ENCODE data around the gene PDE3B. TPM values are rescaled to one million over a fixed set of nuclear protein-coding genes. Genes with fewer than 3 reads are reported as not detected.

Gene PDE3B
- total and polyA plus RNA-seq, 9 of the 15 experiments (the other 6 are each of a cell fraction or from before 2014, with no cell fraction given) = 2.3 to 22.5 (median 12.2) TPM

DNA sequence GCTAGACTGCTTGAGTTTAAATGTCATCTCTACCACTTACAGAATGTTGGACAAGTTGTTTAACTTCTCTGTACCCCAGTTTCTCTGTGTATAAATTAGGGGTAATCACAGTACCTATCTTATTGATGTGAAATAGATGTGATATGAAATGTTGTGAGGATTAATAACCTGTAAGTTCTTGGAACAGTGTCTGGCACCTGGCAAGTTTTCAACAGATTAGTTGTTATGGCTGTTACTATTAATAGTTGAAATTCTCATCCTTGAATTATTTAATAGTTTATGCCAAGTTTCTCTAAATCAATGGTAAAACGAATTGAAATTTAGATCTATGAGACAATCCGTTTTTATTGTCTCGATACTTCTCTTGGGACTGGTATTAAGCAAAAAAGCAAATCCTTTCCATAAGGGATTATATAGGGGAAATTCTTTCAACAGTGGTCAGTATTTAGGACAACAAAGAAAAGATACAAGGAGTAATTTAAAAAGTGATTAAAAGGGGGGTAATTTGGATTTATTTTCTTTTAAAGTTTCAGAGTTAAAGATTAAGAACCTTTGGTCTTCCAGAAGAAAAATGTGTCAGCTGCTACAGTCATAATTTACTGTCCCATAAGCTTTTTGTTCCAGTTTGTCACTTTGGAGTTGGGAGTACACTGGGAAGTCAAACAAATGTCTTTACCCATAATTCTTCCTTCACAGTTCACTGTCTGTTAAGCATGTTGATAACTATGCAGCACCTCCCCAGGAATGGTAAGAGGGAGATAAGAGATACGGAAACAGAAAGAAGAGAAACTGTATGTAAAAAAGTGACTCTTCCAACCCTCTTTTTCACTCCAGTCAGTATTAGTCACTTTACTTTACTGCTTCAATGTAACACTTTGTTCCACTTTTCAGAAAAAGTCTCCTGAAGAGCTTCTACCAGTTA, 13.2 kb downstream of the PDE3B start (continued):
- TF ChIP-seq, protein P1, sequence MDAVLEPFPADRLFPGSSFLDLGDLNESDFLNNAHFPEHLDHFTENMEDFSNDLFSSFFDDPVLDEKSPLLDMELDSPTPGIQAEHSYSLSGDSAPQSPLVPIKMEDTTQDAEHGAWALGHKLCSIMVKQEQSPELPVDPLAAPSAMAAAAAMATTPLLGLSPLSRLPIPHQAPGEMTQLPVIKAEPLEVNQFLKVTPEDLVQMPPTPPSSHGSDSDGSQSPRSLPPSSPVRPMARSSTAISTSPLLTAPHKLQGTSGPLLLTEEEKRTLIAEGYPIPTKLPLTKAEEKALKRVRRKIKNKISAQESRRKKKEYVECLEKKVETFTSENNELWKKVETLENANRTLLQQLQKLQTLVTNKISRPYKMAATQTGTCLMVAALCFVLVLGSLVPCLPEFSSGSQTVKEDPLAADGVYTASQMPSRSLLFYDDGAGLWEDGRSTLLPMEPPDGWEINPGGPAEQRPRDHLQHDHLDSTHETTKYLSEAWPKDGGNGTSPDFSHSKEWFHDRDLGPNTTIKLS (IDR thresholded peaks at IDR 0.05; ENCODE audit: borderline replicate concordance, low read depth) = peak; percentile 15; the same call in 1 of the 2 replicates
- no peak for TF ChIP-seq POLR2AphosphoS2 (IDR thresholded peaks at IDR 0.05; ENCODE audit: low read length)
- TF ChIP-seq GTF2E2 (tag; IDR thresholded peaks at IDR 0.05) = no peak
- no peak for TF ChIP-seq CREBBP (IDR thresholded peaks at IDR 0.05; ENCODE audit: low read depth, low read length)
- TF ChIP-seq CEBPB (tag; IDR thresholded peaks at IDR 0.05) = no peak
- peak; percentile 40 for TF ChIP-seq HMGN3 (IDR thresholded peaks at IDR 0.05; ENCODE audit: borderline replicate concordance, extremely low read depth, insufficient read length, low read depth, low read length)
- no peak; the same call in 1 of the 2 replicates for TF ChIP-seq MECOM (CRISPR knock-in tag; IDR thresholded peaks at IDR 0.05)
- TF ChIP-seq, protein P2, sequence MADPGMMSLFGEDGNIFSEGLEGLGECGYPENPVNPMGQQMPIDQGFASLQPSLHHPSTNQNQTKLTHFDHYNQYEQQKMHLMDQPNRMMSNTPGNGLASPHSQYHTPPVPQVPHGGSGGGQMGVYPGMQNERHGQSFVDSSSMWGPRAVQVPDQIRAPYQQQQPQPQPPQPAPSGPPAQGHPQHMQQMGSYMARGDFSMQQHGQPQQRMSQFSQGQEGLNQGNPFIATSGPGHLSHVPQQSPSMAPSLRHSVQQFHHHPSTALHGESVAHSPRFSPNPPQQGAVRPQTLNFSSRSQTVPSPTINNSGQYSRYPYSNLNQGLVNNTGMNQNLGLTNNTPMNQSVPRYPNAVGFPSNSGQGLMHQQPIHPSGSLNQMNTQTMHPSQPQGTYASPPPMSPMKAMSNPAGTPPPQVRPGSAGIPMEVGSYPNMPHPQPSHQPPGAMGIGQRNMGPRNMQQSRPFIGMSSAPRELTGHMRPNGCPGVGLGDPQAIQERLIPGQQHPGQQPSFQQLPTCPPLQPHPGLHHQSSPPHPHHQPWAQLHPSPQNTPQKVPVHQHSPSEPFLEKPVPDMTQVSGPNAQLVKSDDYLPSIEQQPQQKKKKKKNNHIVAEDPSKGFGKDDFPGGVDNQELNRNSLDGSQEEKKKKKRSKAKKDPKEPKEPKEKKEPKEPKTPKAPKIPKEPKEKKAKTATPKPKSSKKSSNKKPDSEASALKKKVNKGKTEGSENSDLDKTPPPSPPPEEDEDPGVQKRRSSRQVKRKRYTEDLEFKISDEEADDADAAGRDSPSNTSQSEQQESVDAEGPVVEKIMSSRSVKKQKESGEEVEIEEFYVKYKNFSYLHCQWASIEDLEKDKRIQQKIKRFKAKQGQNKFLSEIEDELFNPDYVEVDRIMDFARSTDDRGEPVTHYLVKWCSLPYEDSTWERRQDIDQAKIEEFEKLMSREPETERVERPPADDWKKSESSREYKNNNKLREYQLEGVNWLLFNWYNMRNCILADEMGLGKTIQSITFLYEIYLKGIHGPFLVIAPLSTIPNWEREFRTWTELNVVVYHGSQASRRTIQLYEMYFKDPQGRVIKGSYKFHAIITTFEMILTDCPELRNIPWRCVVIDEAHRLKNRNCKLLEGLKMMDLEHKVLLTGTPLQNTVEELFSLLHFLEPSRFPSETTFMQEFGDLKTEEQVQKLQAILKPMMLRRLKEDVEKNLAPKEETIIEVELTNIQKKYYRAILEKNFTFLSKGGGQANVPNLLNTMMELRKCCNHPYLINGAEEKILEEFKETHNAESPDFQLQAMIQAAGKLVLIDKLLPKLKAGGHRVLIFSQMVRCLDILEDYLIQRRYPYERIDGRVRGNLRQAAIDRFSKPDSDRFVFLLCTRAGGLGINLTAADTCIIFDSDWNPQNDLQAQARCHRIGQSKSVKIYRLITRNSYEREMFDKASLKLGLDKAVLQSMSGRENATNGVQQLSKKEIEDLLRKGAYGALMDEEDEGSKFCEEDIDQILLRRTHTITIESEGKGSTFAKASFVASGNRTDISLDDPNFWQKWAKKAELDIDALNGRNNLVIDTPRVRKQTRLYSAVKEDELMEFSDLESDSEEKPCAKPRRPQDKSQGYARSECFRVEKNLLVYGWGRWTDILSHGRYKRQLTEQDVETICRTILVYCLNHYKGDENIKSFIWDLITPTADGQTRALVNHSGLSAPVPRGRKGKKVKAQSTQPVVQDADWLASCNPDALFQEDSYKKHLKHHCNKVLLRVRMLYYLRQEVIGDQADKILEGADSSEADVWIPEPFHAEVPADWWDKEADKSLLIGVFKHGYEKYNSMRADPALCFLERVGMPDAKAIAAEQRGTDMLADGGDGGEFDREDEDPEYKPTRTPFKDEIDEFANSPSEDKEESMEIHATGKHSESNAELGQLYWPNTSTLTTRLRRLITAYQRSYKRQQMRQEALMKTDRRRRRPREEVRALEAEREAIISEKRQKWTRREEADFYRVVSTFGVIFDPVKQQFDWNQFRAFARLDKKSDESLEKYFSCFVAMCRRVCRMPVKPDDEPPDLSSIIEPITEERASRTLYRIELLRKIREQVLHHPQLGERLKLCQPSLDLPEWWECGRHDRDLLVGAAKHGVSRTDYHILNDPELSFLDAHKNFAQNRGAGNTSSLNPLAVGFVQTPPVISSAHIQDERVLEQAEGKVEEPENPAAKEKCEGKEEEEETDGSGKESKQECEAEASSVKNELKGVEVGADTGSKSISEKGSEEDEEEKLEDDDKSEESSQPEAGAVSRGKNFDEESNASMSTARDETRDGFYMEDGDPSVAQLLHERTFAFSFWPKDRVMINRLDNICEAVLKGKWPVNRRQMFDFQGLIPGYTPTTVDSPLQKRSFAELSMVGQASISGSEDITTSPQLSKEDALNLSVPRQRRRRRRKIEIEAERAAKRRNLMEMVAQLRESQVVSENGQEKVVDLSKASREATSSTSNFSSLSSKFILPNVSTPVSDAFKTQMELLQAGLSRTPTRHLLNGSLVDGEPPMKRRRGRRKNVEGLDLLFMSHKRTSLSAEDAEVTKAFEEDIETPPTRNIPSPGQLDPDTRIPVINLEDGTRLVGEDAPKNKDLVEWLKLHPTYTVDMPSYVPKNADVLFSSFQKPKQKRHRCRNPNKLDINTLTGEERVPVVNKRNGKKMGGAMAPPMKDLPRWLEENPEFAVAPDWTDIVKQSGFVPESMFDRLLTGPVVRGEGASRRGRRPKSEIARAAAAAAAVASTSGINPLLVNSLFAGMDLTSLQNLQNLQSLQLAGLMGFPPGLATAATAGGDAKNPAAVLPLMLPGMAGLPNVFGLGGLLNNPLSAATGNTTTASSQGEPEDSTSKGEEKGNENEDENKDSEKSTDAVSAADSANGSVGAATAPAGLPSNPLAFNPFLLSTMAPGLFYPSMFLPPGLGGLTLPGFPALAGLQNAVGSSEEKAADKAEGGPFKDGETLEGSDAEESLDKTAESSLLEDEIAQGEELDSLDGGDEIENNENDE (IDR thresholded peaks at IDR 0.05; ENCODE audit: low read depth, low read length) = no peak
- no peak for TF ChIP-seq CHD4 (IDR thresholded peaks at IDR 0.05; ENCODE audit: insufficient read depth, insufficient replicate concordance, low read depth, low read length, poor library complexity, severe bottlenecking)
- peak; percentile 54 for TF ChIP-seq NEUROD1 (IDR thresholded peaks at IDR 0.05; ENCODE audit: borderline replicate concordance, low read depth, low read length, partially characterized antibody)
- TF ChIP-seq FOXK1 (CRISPR knock-in tag; IDR thresholded peaks at IDR 0.05; ENCODE audit: borderline replicate concordance) = no peak
- TF ChIP-seq ZNF143 (CRISPR knock-in tag; IDR thresholded peaks at IDR 0.05) = no peak
- peak in 1 of 2 experiments; percentile 55; a peak in 1 of 4 replicates for TF ChIP-seq HDAC1 (IDR thresholded peaks at IDR 0.05)

All from K562 (cell line).